Hepatocyte (in vitro differentiated cells): ENCODE measurements around the gene ARL3.

ENCODE experiments used
- CTCF ChIP-seq: fragments of 200-600 bp; sonication (generic); IDR thresholded peaks from 2 replicates; pipeline ENCODE4 v1.5.1; 2016; ENCODE audit warnings: antibody characterized with exemption, mild to moderate bottlenecking; ENCODE audit not compliant: poor library complexity
- EZH2 ChIP-seq: fragments of 200-600 bp; sonication (generic); IDR thresholded peaks from 2 replicates; pipeline ENCODE4 v1.6.1; 2016; ENCODE audit warnings: antibody characterized with exemption, mild to moderate bottlenecking, borderline replicate concordance
- EZH2phosphoT487 ChIP-seq: fragments of 200-600 bp; sonication (generic); IDR thresholded peaks from one replicate; pipeline ENCODE4 v1.6.1; 2018; ENCODE audit warnings: antibody characterized with exemption, mild to moderate bottlenecking, low read depth, moderate library complexity; ENCODE audit not compliant: unreplicated experiment, severe bottlenecking

DNA sequence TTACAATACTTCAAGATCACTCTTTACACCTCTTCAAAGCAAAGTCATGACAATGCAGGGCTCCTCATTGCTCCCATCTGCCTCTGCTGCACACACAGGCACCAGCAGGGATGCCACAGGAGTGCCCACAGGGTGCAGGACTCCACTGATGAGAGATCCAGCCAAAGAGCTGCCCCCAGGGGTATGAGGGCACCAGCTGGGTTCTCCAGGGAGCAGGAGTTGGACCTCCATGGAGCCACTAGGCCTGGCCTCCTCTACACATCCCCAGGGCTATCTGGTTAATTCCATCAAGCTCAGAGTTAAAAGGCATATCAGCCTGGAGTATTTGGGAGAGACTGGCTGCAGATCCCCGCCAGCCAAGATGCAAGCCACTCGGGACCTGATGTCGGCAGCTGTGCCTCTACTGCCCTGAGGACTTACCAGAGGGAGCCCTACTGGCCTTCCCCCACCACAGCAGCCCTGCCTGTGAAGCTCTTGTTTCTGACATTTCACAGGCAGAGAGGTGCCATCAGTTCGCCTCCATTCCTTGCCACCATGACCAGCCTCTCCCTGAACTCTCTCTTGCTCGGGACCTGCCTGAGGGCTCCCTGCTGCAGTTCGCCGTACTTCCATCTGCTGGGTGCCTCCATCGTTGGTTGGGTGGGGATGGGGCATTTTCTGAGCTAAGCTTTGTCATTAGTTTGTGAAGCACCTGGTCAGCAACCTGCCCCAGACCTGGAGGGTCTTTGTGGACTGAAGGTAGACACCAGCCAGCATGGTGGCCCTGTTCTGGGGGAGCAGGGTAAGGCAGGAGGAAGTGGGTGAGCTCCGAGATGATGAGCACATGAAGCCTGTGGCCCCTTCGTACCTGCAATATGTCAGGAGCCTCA is 82.4 kb downstream of the ARL3 start:
- TF ChIP-seq EZH2 (no peak), CTCF (no peak), EZH2phosphoT487 (no peak)
